ENCODE measurements around the gene EIPR1. TPM values are rescaled to one million over a fixed set of nuclear protein-coding genes. Genes with fewer than 3 reads are reported as not detected.

The EIPR1 gene
- total RNA-seq, 1 experiment from 2014 or later: 40.4 TPM

DNA sequence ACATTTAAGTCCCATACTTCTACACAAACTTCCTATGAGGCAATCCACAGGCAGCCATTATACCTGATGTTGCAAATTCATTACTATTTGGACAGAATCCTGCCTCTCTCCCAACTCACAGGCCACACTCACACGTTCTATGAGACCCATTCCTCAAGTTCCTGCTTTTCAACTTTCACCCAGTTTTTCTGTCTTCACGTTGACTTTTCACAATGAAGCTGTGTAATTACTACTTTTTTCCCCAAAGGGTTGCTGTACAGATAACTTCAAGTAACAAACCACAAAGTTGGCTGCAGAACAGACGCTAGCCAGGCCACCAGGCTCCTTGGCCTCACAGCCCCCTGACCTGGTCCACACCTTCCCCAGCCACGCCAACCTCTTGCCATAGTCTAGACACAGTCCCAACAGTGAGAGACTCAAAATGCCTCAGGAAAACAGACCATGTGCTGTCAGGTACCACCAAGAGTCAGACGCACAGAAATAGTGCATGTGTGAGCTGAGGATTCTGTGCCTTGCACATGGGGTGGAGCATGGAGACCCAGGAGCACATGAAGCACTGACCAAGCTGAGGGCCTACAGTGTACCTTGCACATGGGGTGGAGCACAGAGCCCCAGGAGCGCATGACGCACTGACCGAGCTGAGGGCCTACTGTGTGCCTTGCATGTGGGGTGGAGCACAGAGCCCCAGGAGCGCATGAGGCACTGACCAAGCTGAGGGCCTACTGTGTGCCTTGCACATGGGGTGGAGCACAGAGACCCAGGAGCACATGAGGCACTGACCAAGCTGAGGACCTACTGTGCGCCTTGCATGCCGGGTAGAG, 61.0 kb downstream of the EIPR1 start:
- intact Hi-C loops (cut with micrococcal nuclease; ENCODE audit: unreplicated experiment): no loop called here
- Histone ChIP-seq H4K20me1 (ENCODE audit: insufficient read depth) (peaks cover 21% of the 10 kb centered on the region), H3K27ac (no peak overlapping the region), H3K4me3 (no peak overlapping the region), H3K4me2 (no peak overlapping the region), H3K36me3 (ENCODE audit: low read depth) (peaks cover 4% of the 10 kb centered on the region; the same call in 1 of the 2 replicates), H3K27me3 (ENCODE audit: insufficient read depth, low read depth) (no peaks in the 10 kb centered on the region), H3K79me2 (ENCODE audit: low read depth) (peaks cover 4% of the 10 kb centered on the region; the same call in 1 of the 2 replicates), H3F3A (ENCODE audit: insufficient read depth, low read depth) (peaks cover 5% of the 10 kb centered on the region; the same call in 1 of the 2 replicates), H3K9me2 (ENCODE audit: insufficient read depth) (no peaks in the 10 kb centered on the region), H3K9me3 (ENCODE audit: insufficient read depth, low read depth) (no peaks in the 10 kb centered on the region), H3K4me1 (replicated peaks; ENCODE audit: insufficient read depth) (no peaks in the 10 kb centered on the region), H2AFZ (no peak overlapping the region)
- TF ChIP-seq EZH2 (IDR thresholded peaks at IDR 0.05; ENCODE audit: low read depth): no peak
- TF ChIP-seq, protein P1, sequence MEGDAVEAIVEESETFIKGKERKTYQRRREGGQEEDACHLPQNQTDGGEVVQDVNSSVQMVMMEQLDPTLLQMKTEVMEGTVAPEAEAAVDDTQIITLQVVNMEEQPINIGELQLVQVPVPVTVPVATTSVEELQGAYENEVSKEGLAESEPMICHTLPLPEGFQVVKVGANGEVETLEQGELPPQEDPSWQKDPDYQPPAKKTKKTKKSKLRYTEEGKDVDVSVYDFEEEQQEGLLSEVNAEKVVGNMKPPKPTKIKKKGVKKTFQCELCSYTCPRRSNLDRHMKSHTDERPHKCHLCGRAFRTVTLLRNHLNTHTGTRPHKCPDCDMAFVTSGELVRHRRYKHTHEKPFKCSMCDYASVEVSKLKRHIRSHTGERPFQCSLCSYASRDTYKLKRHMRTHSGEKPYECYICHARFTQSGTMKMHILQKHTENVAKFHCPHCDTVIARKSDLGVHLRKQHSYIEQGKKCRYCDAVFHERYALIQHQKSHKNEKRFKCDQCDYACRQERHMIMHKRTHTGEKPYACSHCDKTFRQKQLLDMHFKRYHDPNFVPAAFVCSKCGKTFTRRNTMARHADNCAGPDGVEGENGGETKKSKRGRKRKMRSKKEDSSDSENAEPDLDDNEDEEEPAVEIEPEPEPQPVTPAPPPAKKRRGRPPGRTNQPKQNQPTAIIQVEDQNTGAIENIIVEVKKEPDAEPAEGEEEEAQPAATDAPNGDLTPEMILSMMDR (conservative IDR thresholded peaks at IDR 0.05): no peak
- CTCF ChIA-PET: no interaction called here
- POLR2A ChIA-PET (ENCODE audit: unreplicated experiment): no interaction called here
- no TSS peak for BruUV-seq (replicated peaks)
- no peak for DNase-seq

DNA sequence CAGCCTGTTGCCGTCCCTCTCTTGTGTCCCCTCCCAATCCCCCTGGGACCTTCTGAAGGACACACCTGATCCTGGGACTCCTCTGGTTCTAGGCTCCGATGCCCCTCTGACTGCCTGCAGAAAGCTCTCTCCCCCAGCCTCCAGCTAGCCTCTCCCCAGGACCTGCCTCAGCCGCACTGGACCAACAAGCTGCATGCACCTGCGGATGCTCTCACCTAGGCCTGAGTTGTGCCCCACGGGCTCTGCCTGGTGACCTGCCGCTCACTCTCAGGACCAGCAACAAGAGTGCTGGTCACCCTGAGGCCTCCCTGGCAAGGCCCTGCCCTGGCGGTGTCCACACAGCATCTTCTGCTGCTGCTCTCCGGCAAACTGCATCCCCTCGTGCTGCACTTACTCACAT, 63.0 kb downstream of the EIPR1 start:
- no peak overlapping the region for H3K4me2 ChIP-seq
- H3F3A ChIP-seq (ENCODE audit: insufficient read depth, low read depth): no peaks in the 10 kb centered on the region; the same call in 1 of the 2 replicates
- no peaks in the 10 kb centered on the region for H3K9me2 ChIP-seq (ENCODE audit: insufficient read depth)
- peaks cover 4% of the 10 kb centered on the region; the same call in 1 of the 2 replicates for H3K79me2 ChIP-seq (ENCODE audit: low read depth)
- H3K4me1 ChIP-seq (replicated peaks; ENCODE audit: insufficient read depth): no peaks in the 10 kb centered on the region
- ChIA-PET POLR2A (ENCODE audit: unreplicated experiment) (no interaction called here), CTCF (no interaction called here)
- intact Hi-C loops (cut with micrococcal nuclease; ENCODE audit: unreplicated experiment): no loop called here
- H3K4me3 ChIP-seq: no peak overlapping the region
- H4K20me1 ChIP-seq (ENCODE audit: insufficient read depth): peaks cover 14% of the 10 kb centered on the region
- TF ChIP-seq EZH2 (IDR thresholded peaks at IDR 0.05; ENCODE audit: low read depth): no peak
- TF ChIP-seq, protein P1 (conservative IDR thresholded peaks at IDR 0.05): no peak
- H3K36me3 ChIP-seq (ENCODE audit: low read depth): peaks cover 4% of the 10 kb centered on the region; the same call in 1 of the 2 replicates
- BruUV-seq (replicated peaks): no TSS peak
- no peaks in the 10 kb centered on the region for H3K27me3 ChIP-seq (ENCODE audit: insufficient read depth, low read depth)
- no peak for DNase-seq
- H3K9me3 ChIP-seq (ENCODE audit: insufficient read depth, low read depth): no peaks in the 10 kb centered on the region
- H2AFZ ChIP-seq: no peak overlapping the region
- no peak overlapping the region for H3K27ac ChIP-seq

DNA sequence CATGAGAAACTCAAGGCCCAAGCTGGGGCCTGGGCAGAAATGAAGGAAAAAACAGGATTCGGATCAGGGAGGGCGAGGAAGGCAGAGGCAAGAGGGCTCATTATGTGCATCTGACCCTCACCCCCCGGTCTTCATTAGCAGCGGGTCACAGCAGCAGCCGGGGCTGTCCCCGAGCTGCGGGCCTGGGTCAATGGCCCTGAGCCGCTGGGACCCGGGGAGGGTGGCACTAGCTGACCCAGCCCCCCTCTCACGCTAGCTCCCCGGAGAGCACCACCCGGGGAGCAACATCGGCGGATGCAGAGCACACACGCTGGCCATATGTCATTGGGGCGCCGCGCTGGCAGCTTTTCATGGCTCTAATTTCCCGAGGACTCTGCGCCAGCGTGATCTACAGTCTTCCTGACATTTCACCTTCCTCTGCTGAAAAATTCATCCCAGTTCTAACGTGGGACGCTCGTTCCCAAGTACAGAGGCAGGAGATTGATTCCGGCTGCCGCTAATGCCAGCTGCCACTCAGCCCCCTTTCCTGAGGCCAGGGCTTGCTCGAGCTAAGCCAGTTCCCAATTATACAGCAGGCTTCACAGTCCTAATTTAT, 63.7 kb downstream of the EIPR1 start:
- Histone ChIP-seq H3K9me2 (ENCODE audit: insufficient read depth) (no peaks in the 10 kb centered on the region), H3K4me1 (replicated peaks; ENCODE audit: insufficient read depth) (no peaks in the 10 kb centered on the region), H3K79me2 (ENCODE audit: low read depth) (peaks cover 4% of the 10 kb centered on the region; the same call in 1 of the 2 replicates), H3K27me3 (ENCODE audit: insufficient read depth, low read depth) (no peaks in the 10 kb centered on the region), H3F3A (ENCODE audit: insufficient read depth, low read depth) (no peaks in the 10 kb centered on the region; the same call in 1 of the 2 replicates), H3K4me3 (no peak overlapping the region), H3K36me3 (ENCODE audit: low read depth) (peaks cover 4% of the 10 kb centered on the region; the same call in 1 of the 2 replicates), H4K20me1 (ENCODE audit: insufficient read depth) (peaks cover 15% of the 10 kb centered on the region), H3K4me2 (no peak overlapping the region), H3K27ac (no peak overlapping the region), H2AFZ (no peak overlapping the region), H3K9me3 (ENCODE audit: insufficient read depth, low read depth) (no peaks in the 10 kb centered on the region)
- intact Hi-C loops (cut with micrococcal nuclease; ENCODE audit: unreplicated experiment): no loop called here
- no peak for DNase-seq
- TF ChIP-seq, protein P1 (conservative IDR thresholded peaks at IDR 0.05): no peak
- TF ChIP-seq EZH2 (IDR thresholded peaks at IDR 0.05; ENCODE audit: low read depth): no peak
- ChIA-PET POLR2A (ENCODE audit: unreplicated experiment) (no interaction called here), CTCF (no interaction called here)
- BruUV-seq (replicated peaks): no TSS peak
